Keratinocyte (primary cell): ENCODE results near the gene C16orf96.

ENCODE experiments used
- EZH2 ChIP-seq: IDR thresholded peaks from one replicate; pipeline ENCODE4 v1.6.1; 2012; ENCODE audit warnings: inconsistent platforms, mild to moderate bottlenecking, low read length, moderate library complexity
- TF ChIP-seq, protein P1 (sequence below), 3 experiments: IDR thresholded peaks in 1 of 3; conservative IDR thresholded peaks in 1 of 3; optimal IDR thresholded peaks in 1 of 3; 2 replicates in 2 of 3; 3 replicates in 1 of 3; pipeline versions ENCODE3 to v1.5.1; 2011; ENCODE audit warnings: low read length in 3 of 3, mild to moderate bottlenecking in 3 of 3, moderate library complexity in 2 of 3, control low read depth in 1 of 3, inconsistent platforms in 1 of 3; ENCODE audit not compliant: insufficient read depth in 2 of 3; ENCODE audit errors: extremely low read depth in 1 of 3

DNA sequence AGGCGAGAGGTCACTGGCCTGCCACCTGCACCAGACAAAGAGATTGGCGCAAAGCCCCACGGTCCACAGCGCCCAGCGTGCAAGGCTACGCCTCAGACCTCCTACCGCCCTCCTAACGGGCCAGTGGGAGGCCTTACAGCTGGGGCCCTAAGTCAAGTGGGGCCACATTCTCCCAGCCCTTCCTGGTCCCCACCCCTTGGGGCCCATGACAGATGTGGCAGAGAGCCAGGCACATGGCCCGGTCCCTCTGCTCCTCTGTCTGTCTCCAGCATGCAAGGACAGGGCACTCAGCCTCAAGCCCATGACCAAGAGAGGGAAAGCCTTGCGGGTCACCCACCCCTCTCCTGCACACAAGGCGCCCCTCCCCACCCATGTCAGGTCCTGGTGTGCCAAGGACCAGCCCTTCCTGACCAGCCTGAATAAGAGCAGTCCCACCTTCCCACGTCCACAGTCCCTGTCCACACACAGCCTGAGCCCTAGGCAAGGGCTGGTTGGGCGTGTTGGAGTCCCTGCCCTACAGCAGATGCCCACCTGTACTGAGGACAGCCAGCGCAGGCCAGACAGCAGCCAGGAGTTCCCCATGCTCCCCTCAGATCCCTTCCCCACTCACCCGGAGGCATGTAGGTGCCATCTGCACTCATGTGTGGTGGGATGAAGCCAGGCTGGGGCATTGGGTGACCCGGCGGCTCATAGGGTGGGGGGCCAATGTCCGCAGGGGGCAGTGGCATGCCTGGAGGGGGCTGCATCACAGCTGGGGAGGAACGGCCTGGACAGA is 42.9 kb upstream of the C16orf96 start:
- TF ChIP-seq, protein P1, sequence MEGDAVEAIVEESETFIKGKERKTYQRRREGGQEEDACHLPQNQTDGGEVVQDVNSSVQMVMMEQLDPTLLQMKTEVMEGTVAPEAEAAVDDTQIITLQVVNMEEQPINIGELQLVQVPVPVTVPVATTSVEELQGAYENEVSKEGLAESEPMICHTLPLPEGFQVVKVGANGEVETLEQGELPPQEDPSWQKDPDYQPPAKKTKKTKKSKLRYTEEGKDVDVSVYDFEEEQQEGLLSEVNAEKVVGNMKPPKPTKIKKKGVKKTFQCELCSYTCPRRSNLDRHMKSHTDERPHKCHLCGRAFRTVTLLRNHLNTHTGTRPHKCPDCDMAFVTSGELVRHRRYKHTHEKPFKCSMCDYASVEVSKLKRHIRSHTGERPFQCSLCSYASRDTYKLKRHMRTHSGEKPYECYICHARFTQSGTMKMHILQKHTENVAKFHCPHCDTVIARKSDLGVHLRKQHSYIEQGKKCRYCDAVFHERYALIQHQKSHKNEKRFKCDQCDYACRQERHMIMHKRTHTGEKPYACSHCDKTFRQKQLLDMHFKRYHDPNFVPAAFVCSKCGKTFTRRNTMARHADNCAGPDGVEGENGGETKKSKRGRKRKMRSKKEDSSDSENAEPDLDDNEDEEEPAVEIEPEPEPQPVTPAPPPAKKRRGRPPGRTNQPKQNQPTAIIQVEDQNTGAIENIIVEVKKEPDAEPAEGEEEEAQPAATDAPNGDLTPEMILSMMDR (optimal IDR thresholded peaks at IDR 0.05 in 1 of 3, IDR thresholded peaks at IDR 0.05 in 1 of 3, conservative IDR thresholded peaks at IDR 0.05 in 1 of 3; ENCODE audit: extremely low read depth in 1 of 3, insufficient read depth in 2 of 3, low read length in 3 of 3): no peak
- no peak for TF ChIP-seq EZH2
